ENCODE data around the gene CHRNA3. TPM values are rescaled to one million over a fixed set of nuclear protein-coding genes. Genes with fewer than 3 reads are reported as not detected.
"Not testable (repeated sequence)": the region's sequence is repeated elsewhere in the genome, so short reads cannot be mapped to it uniquely, and the experiment has no call there.

Gene CHRNA3
- polyA plus RNA-seq, 1 of the 3 experiments (the other 2 are of a cell fraction), result 2.3 TPM

DNA sequence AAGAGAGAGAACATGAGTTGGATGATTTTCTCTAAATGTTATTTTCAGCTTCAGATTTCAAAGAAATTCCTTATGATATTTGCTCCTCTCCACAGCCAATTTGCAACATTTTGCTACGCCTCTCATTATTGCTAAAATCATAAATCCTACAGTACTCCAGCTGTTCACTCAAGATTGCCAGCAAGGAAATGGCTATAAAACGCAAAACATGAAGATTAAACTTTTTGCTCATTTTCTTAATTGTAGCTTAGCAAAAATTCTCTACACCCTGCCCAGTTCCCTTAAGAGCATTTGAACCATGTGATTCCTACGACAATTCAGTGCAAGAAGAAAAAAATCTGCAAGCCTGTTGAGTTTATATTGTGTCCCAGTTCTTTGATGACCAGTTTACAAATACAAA, 6.8 kb downstream of the CHRNA3 start (continued):
- TF ChIP-seq NRF1 (IDR thresholded peaks at IDR 0.05; ENCODE audit: low read depth, low read length), result no peak
- TF ChIP-seq SMC3 (IDR thresholded peaks at IDR 0.05; ENCODE audit: low read depth, low read length), result no peak
- no peak for TF ChIP-seq GATA2 (CRISPR knock-in tag; IDR thresholded peaks at IDR 0.05)
- TF ChIP-seq TEAD4 (IDR thresholded peaks at IDR 0.05; ENCODE audit: borderline replicate concordance, insufficient read depth), result no peak
- no peak for TF ChIP-seq RCOR1 (IDR thresholded peaks at IDR 0.05; ENCODE audit: low read length)

DNA sequence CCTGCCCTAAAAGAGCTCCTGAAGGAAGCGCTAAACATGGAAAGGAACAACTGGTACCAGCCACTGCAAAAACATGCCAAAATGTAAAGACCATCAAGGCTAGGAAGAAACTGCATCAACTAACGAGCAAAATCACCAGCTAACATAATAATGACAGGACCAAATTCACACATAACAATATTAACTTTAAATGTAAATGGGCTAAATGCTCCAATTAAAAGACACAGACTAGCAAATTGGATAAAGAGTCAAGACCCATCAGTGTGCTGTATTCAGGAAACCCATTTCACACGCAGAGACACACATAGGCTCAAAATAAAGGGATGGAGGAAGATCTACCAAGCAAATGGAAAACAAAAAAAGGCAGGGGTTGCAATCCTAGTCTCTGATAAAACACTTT, 11.2 kb downstream of the CHRNA3 start:
- H3F3A ChIP-seq (replicated peaks; ENCODE audit: insufficient read depth); H3K36me3 ChIP-seq (replicated peaks in 1 of 2; ENCODE audit: control insufficient read depth in 1 of 2, insufficient read depth in 2 of 2, low read length in 1 of 2); H3K9ac ChIP-seq; H3K4me3 ChIP-seq (ENCODE audit: low read depth in 2 of 2, low read length in 1 of 2); DNase-seq; H3K9me3 ChIP-seq; H3K4me2 ChIP-seq; H3K27me3 ChIP-seq (ENCODE audit: insufficient read depth); H2AFZ ChIP-seq (ENCODE audit: low read depth); H3K27ac ChIP-seq (ENCODE audit: low read depth in 2 of 2, low read length in 1 of 2); CTCF ChIA-PET; H4K20me1 ChIP-seq (ENCODE audit: insufficient read depth); H3K79me2 ChIP-seq (ENCODE audit: insufficient read depth); POLR2A ChIA-PET; H3K9me2 ChIP-seq; H3K4me1 ChIP-seq (ENCODE audit: control insufficient read depth in 1 of 2, insufficient read depth in 2 of 2, low read depth in 1 of 2, low read length in 1 of 2): not testable (repeated sequence)
- WGBS (ENCODE audit: low lambda C conversion rate), result 60% methylated on average over 3 of the region's 3 CpGs

DNA sequence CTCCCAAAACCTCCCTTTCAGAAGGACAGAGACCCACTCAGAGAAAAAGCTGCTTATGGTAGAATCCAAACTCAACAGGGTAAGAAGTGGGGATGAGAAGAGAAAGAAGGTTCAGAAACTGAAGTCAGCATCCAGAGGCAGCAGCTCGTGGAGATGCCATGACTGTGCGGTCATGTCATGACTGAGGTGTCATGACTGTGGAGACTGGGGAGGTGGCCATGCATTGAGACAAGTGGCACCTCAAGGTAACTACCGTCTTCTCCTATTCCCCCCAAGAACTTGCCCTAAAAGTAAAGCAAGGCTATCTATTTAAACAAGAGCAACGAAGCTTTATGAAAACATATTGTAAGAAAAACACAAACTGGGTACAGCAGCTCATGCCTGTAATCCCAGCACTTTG, 15.1 kb downstream of the CHRNA3 start:
- WGBS (ENCODE audit: low lambda C conversion rate), result 77% methylated on average over 4 of the region's 4 CpGs
- Histone ChIP-seq H3K4me3 (ENCODE audit: low read depth in 2 of 2, low read length in 1 of 2) (no peak overlapping the region), H3K4me1 (ENCODE audit: control insufficient read depth in 1 of 2, insufficient read depth in 2 of 2, low read depth in 1 of 2, low read length in 1 of 2) (peaks cover 0 to 10% of the 10 kb centered on the region in 2 experiments; a peak in 1 of 4 replicates), H4K20me1 (ENCODE audit: insufficient read depth) (no peaks in the 10 kb centered on the region), H3K36me3 (replicated peaks in 1 of 2; ENCODE audit: control insufficient read depth in 1 of 2, insufficient read depth in 2 of 2, low read length in 1 of 2) (no peaks in the 10 kb centered on the region), H3K9me3 (no peaks in the 10 kb centered on the region), H3K4me2 (no peak overlapping the region), H3F3A (replicated peaks; ENCODE audit: insufficient read depth) (no peaks in the 10 kb centered on the region), H3K9ac (no peak overlapping the region), H3K27ac (ENCODE audit: low read depth in 2 of 2, low read length in 1 of 2) (no peak overlapping the region), H2AFZ (ENCODE audit: low read depth) (no peak overlapping the region), H3K27me3 (ENCODE audit: insufficient read depth) (no peaks in the 10 kb centered on the region), H3K79me2 (ENCODE audit: insufficient read depth) (no peaks in the 10 kb centered on the region), H3K9me2 (no peaks in the 10 kb centered on the region)
- ChIA-PET CTCF (interaction anchor here (0.7 kb wide), 1 partner anchor 27 kb away, joined by 3 read pairs; no protein-coding TSS in a partner anchor), POLR2A (no interaction called here)
- TF ChIP-seq JUND (IDR thresholded peaks at IDR 0.05) (no peak), SMC3 (IDR thresholded peaks at IDR 0.05; ENCODE audit: low read depth, low read length) (no peak), NFIC (IDR thresholded peaks at IDR 0.05; ENCODE audit: borderline replicate concordance) (no peak), TEAD4 (IDR thresholded peaks at IDR 0.05; ENCODE audit: borderline replicate concordance, insufficient read depth) (no peak), RAD21 (IDR thresholded peaks at IDR 0.05; ENCODE audit: low read length) (no peak), RFX5 (IDR thresholded peaks at IDR 0.05; ENCODE audit: low read length) (no peak), SIN3A (IDR thresholded peaks at IDR 0.05; ENCODE audit: borderline replicate concordance, low read depth, low read length) (no peak)
- TF ChIP-seq, protein P1, sequence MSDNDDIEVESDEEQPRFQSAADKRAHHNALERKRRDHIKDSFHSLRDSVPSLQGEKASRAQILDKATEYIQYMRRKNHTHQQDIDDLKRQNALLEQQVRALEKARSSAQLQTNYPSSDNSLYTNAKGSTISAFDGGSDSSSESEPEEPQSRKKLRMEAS (IDR thresholded peaks at IDR 0.05; ENCODE audit: low read depth), result no peak
- TF ChIP-seq, protein P2, sequence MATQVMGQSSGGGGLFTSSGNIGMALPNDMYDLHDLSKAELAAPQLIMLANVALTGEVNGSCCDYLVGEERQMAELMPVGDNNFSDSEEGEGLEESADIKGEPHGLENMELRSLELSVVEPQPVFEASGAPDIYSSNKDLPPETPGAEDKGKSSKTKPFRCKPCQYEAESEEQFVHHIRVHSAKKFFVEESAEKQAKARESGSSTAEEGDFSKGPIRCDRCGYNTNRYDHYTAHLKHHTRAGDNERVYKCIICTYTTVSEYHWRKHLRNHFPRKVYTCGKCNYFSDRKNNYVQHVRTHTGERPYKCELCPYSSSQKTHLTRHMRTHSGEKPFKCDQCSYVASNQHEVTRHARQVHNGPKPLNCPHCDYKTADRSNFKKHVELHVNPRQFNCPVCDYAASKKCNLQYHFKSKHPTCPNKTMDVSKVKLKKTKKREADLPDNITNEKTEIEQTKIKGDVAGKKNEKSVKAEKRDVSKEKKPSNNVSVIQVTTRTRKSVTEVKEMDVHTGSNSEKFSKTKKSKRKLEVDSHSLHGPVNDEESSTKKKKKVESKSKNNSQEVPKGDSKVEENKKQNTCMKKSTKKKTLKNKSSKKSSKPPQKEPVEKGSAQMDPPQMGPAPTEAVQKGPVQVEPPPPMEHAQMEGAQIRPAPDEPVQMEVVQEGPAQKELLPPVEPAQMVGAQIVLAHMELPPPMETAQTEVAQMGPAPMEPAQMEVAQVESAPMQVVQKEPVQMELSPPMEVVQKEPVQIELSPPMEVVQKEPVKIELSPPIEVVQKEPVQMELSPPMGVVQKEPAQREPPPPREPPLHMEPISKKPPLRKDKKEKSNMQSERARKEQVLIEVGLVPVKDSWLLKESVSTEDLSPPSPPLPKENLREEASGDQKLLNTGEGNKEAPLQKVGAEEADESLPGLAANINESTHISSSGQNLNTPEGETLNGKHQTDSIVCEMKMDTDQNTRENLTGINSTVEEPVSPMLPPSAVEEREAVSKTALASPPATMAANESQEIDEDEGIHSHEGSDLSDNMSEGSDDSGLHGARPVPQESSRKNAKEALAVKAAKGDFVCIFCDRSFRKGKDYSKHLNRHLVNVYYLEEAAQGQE (IDR thresholded peaks at IDR 0.05; ENCODE audit: low read depth, low read length), result no peak
- TF ChIP-seq, protein P3, sequence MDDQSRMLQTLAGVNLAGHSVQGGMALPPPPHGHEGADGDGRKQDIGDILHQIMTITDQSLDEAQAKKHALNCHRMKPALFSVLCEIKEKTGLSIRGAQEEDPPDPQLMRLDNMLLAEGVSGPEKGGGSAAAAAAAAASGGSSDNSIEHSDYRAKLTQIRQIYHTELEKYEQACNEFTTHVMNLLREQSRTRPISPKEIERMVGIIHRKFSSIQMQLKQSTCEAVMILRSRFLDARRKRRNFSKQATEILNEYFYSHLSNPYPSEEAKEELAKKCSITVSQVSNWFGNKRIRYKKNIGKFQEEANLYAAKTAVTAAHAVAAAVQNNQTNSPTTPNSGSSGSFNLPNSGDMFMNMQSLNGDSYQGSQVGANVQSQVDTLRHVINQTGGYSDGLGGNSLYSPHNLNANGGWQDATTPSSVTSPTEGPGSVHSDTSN (IDR thresholded peaks at IDR 0.05), result no peak
- DNase-seq, result no peak
